PFSK-1 (cell line): Measurements from ENCODE around the gene CD164L2.

Experiments used
- FOXP2 ChIP-seq: optimal IDR thresholded peaks from 2 replicates; pipeline ENCODE3; 2011; ENCODE audit warnings: borderline replicate concordance, control low read depth, inconsistent platforms; ENCODE audit not compliant: insufficient read depth; ENCODE audit errors: extremely low read length, extremely low read depth
- POLR2AphosphoS5 ChIP-seq: IDR thresholded peaks from 2 replicates; pipeline ENCODE4 v1.6.1; 2012; ENCODE audit warnings: low read depth, mild to moderate bottlenecking, control low read depth, low read length, moderate library complexity
- TAF1 ChIP-seq: IDR thresholded peaks from 2 replicates; pipeline ENCODE4 v1.6.1; 2012; ENCODE audit warnings: low read length, control low read depth, borderline replicate concordance; ENCODE audit not compliant: insufficient read depth
- TF ChIP-seq, protein P1 (sequence below), 2 experiments: IDR thresholded peaks; 2 replicates each; pipeline versions ENCODE4 v1.6.1 to v1.8.0; 2011 to 2012; ENCODE audit warnings: low read depth in 2 of 2, low read length in 2 of 2, control low read depth in 1 of 2, inconsistent platforms in 1 of 2, mild to moderate bottlenecking in 1 of 2, moderate library complexity in 1 of 2; ENCODE audit not compliant: insufficient read depth in 1 of 2

DNA sequence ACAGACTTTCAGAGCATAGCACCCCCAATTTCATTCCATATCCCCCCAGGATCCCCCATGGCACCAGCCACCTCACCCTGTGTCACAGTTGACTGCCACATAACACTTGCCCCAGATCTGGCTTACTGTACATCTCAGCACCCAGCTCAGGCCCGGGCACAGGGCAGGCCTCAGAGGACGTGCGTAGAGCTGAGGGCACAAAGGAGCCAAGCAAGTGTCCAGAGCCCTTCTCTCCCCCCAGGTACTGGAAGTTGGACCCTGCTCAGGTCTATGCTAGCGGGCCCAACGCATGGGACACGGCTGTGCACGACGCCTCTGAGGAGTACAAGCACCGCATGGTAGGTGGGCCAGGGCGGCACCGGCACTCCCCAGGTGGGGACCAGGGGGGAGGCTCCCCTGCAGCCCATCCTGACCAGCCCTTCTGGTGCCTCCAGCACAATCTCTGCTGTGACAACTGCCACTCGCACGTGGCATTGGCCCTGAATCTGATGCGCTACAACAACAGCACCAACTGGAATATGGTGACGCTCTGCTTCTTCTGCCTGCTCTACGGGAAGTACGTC lies 49.3 kb downstream of the CD164L2 start:
- TF ChIP-seq TAF1 (no peak), POLR2AphosphoS5 (no peak), FOXP2 (no peak)
- TF ChIP-seq, protein P1, sequence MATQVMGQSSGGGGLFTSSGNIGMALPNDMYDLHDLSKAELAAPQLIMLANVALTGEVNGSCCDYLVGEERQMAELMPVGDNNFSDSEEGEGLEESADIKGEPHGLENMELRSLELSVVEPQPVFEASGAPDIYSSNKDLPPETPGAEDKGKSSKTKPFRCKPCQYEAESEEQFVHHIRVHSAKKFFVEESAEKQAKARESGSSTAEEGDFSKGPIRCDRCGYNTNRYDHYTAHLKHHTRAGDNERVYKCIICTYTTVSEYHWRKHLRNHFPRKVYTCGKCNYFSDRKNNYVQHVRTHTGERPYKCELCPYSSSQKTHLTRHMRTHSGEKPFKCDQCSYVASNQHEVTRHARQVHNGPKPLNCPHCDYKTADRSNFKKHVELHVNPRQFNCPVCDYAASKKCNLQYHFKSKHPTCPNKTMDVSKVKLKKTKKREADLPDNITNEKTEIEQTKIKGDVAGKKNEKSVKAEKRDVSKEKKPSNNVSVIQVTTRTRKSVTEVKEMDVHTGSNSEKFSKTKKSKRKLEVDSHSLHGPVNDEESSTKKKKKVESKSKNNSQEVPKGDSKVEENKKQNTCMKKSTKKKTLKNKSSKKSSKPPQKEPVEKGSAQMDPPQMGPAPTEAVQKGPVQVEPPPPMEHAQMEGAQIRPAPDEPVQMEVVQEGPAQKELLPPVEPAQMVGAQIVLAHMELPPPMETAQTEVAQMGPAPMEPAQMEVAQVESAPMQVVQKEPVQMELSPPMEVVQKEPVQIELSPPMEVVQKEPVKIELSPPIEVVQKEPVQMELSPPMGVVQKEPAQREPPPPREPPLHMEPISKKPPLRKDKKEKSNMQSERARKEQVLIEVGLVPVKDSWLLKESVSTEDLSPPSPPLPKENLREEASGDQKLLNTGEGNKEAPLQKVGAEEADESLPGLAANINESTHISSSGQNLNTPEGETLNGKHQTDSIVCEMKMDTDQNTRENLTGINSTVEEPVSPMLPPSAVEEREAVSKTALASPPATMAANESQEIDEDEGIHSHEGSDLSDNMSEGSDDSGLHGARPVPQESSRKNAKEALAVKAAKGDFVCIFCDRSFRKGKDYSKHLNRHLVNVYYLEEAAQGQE (IDR thresholded peaks at IDR 0.05; ENCODE audit: insufficient read depth in 1 of 2, low read depth in 2 of 2, low read length in 2 of 2) = no peak
